Keratinocyte (primary cell): Measurements from ENCODE around the gene NQO2. TPM values are rescaled to one million over a fixed set of nuclear protein-coding genes. Genes with fewer than 3 reads are reported as not detected.

Experiments
- DNase-seq: peaks from one replicate; pipeline ENCODE4 v3.0.0-alpha.2; 2011; ENCODE audit warnings: low read depth, missing footprints, low spot score
- FAIRE-seq: peaks from 2 replicates; lab custom pipeline; 2011; peaks lifted over from hg19 to GRCh38; lab: Jason Lieb, UNC
- H2AFZ ChIP-seq: 2 replicates; pipeline ENCODE4 v1.6.0; 2012; ENCODE audit warnings: low read length, control low read depth, inconsistent platforms; ENCODE audit not compliant: control insufficient read depth
- H3K27ac ChIP-seq: 2 replicates; pipeline ENCODE4 v1.5.1; 2011; ENCODE audit warnings: low read length; ENCODE audit not compliant: control insufficient read depth, insufficient read depth
- H3K27me3 ChIP-seq: 3 replicates; pipeline ENCODE4 v1.6.0; 2011; ENCODE audit warnings: low read length; ENCODE audit not compliant: control insufficient read depth, insufficient read depth; ENCODE audit errors: extremely low read depth
- H3K36me3 ChIP-seq, 2 experiments: 2 replicates in 1 of 2; 3 replicates in 1 of 2; pipeline ENCODE4 v1.5.1; 2011; ENCODE audit warnings: low read length in 2 of 2, mild to moderate bottlenecking in 1 of 2; ENCODE audit not compliant: control insufficient read depth in 2 of 2, insufficient read depth in 2 of 2; ENCODE audit errors: extremely low read depth in 1 of 2
- H3K4me1 ChIP-seq: 3 replicates; pipeline ENCODE4 v1.5.1; 2011; ENCODE audit warnings: low read length; ENCODE audit not compliant: control insufficient read depth, insufficient read depth; ENCODE audit errors: extremely low read depth
- H3K4me2 ChIP-seq: 3 replicates; pipeline ENCODE4 v1.6.0; 2011; ENCODE audit warnings: low read depth, low read length; ENCODE audit not compliant: control insufficient read depth, insufficient read depth; ENCODE audit errors: extremely low read depth
- H3K4me3 ChIP-seq, 3 experiments: fragments of 200-600 bp in 1 of 3; sonication (generic) in 1 of 3; 2 replicates in 2 of 3; 3 replicates in 1 of 3; pipeline ENCODE4 v1.5.1; 2011 to 2016; ENCODE audit warnings: low read length in 3 of 3, mild to moderate bottlenecking in 3 of 3, control low read depth in 2 of 3, inconsistent platforms in 1 of 3, low read depth in 1 of 3, mixed read lengths in 1 of 3, mixed run types in 1 of 3, moderate library complexity in 1 of 3; ENCODE audit not compliant: control insufficient read depth in 2 of 3, insufficient read depth in 2 of 3; ENCODE audit errors: extremely low read depth in 1 of 3
- H3K79me2 ChIP-seq: 2 replicates; pipeline ENCODE4 v1.6.0; 2012; ENCODE audit warnings: low read length; ENCODE audit not compliant: control insufficient read depth, insufficient read depth
- H3K9ac ChIP-seq: 3 replicates; pipeline ENCODE4 v1.6.0; 2011; ENCODE audit warnings: low read length; ENCODE audit not compliant: control insufficient read depth, insufficient read depth; ENCODE audit errors: extremely low read depth
- H3K9me1 ChIP-seq: 3 replicates; pipeline ENCODE4 v1.6.0; 2011; ENCODE audit warnings: low read length; ENCODE audit not compliant: control insufficient read depth, insufficient read depth; ENCODE audit errors: extremely low read depth
- H3K9me3 ChIP-seq: 2 replicates; pipeline ENCODE4 v1.5.1; 2012; ENCODE audit warnings: low read depth, low read length; ENCODE audit not compliant: control insufficient read depth
- H4K20me1 ChIP-seq: 3 replicates; pipeline ENCODE4 v1.6.0; 2011; ENCODE audit warnings: low read length; ENCODE audit not compliant: control insufficient read depth, insufficient read depth; ENCODE audit errors: extremely low read depth
- CTCF ChIP-seq, 3 experiments: IDR thresholded peaks in 1 of 3; conservative IDR thresholded peaks in 1 of 3; optimal IDR thresholded peaks in 1 of 3; 2 replicates in 2 of 3; 3 replicates in 1 of 3; pipeline versions ENCODE3 to v1.5.1; 2011; ENCODE audit warnings: low read length in 3 of 3, mild to moderate bottlenecking in 3 of 3, moderate library complexity in 2 of 3, control low read depth in 1 of 3, inconsistent platforms in 1 of 3; ENCODE audit not compliant: insufficient read depth in 2 of 3; ENCODE audit errors: extremely low read depth in 1 of 3
- EZH2 ChIP-seq: IDR thresholded peaks from one replicate; pipeline ENCODE4 v1.6.1; 2012; ENCODE audit warnings: inconsistent platforms, mild to moderate bottlenecking, low read length, moderate library complexity
- dilution Hi-C: fragments of 300-500 bp; cut with MboI; formaldehyde crosslinking; loops from one replicate; pipeline ENCODE4 v1.7.0; 2020; ENCODE audit warnings: low sequenced_read_pairs; ENCODE audit not compliant: extremely low pct_ligation_motif_present
- polyA plus RNA-seq, 5 experiments: library from polyadenylated mRNA; depleted of rRNA in 3 of 5; stranded (reverse) in 3 of 5; stranded (forward) in 1 of 5; unstranded in 1 of 5; fragments of >200 nt; gene quantifications; 1 replicate in 1 of 5; 2 replicates in 3 of 5; 3 replicates in 1 of 5; pipeline versions ENCODE4 v1.2.1 to v1.2.3, GENCODE V29; 2011 to 2012; ENCODE audit warnings: missing spikeins in 2 of 5, low read depth in 1 of 5, low replicate concordance in 1 of 5

The NQO2 gene
- polyA plus RNA-seq, 1 donor (not counting 4 experiments of a cell fraction or from before 2014, with no cell fraction given) = 22.9 TPM

GRCh38 chr6:2986722-2987221 lies 12.9 kb upstream of the NQO2 start:
- Histone ChIP-seq H2AFZ (no peak overlapping the region), H3K4me3 (no peak overlapping the region), H3K27ac (peak overlapping the region; percentile 51), H3K79me2 (no peaks in the 10 kb centered on the region), H3K9me3 (no peaks in the 10 kb centered on the region), H3K4me1 (peaks cover 33% of the 10 kb centered on the region), H4K20me1 (no peaks in the 10 kb centered on the region), H3K4me2 (peak overlapping the region; percentile 16), H3K27me3 (no peaks in the 10 kb centered on the region), H3K36me3 (no peaks in the 10 kb centered on the region), H3K9ac (no peak overlapping the region), H3K9me1 (peaks cover 2% of the 10 kb centered on the region)
- no peak for DNase-seq
- dilution Hi-C loops = no loop called here
- FAIRE-seq = no peak
- TF ChIP-seq CTCF (optimal IDR thresholded peaks at IDR 0.05 in 1 of 3, IDR thresholded peaks at IDR 0.05 in 1 of 3, conservative IDR thresholded peaks at IDR 0.05 in 1 of 3; ENCODE audit: extremely low read depth in 1 of 3, insufficient read depth in 2 of 3, low read length in 3 of 3) (no peak), EZH2 (no peak)

GRCh38 chr6:2988094-2988425 lies 11.6 kb upstream of the NQO2 start:
- Histone ChIP-seq H3K27ac (peak overlapping the region; percentile 98), H4K20me1 (no peaks in the 10 kb centered on the region), H3K4me3 (peak overlapping the region; percentile 52 to 91 (median 69)), H3K9me1 (peaks cover 2% of the 10 kb centered on the region), H3K27me3 (no peaks in the 10 kb centered on the region), H3K9me3 (no peaks in the 10 kb centered on the region), H2AFZ (peak overlapping the region; percentile 95), H3K79me2 (no peaks in the 10 kb centered on the region), H3K36me3 (no peaks in the 10 kb centered on the region), H3K4me2 (peak overlapping the region; percentile 84), H3K4me1 (peaks cover 33% of the 10 kb centered on the region), H3K9ac (peak overlapping the region; percentile 89)
- FAIRE-seq (no peak), DNase-seq (no peak)
- TF ChIP-seq CTCF (optimal IDR thresholded peaks at IDR 0.05 in 1 of 3, IDR thresholded peaks at IDR 0.05 in 1 of 3, conservative IDR thresholded peaks at IDR 0.05 in 1 of 3; ENCODE audit: extremely low read depth in 1 of 3, insufficient read depth in 2 of 3, low read length in 3 of 3) (no peak), EZH2 (no peak)
- dilution Hi-C loops = no loop called here
